Endothelial cell of umbilical vein (primary cell): Measurements from ENCODE around the gene NFATC2. TPM values are rescaled to one million over a fixed set of nuclear protein-coding genes. Genes with fewer than 3 reads are reported as not detected.

Source experiments
- BruUV-seq: library from RNA; stranded (reverse); fragments of 400-500 nt; replicated peaks from 2 replicates; lab custom pipeline; 2021; lab: Mats Ljungman, UMichigan
- CTCF ChIA-PET: fragments of 300-600, 350-600 bp; sonication (Branson Sonifier 250); formaldehyde crosslinking; loops from one replicate; lab custom pipeline; 2021; ENCODE audit warnings: antibody characterized with exemption, inconsistent platforms; lab: Charles Lee
- POLR2A ChIA-PET: fragments of 300-600, 350-600 bp; sonication (Branson Sonifier 250); formaldehyde crosslinking; loops from one replicate; lab custom pipeline; 2021; ENCODE audit warnings: antibody characterized with exemption, inconsistent platforms; lab: Charles Lee
- DNase-seq: peaks from one replicate; pipeline ENCODE4 v3.0.0-alpha.2; 2011; ENCODE audit warnings: low read depth, low spot score
- FAIRE-seq: peaks from 2 replicates; lab custom pipeline; 2011; peaks lifted over from hg19 to GRCh38; lab: Jason Lieb, UNC
- H2AFZ ChIP-seq: 2 replicates; pipeline ENCODE4 v1.6.0; 2012; ENCODE audit warnings: low read depth, low read length, control low read depth, inconsistent platforms
- H3K27ac ChIP-seq: 2 replicates; pipeline ENCODE4 v1.5.1; 2011; ENCODE audit warnings: low read depth, mild to moderate bottlenecking, control low read depth, low read length, moderate library complexity; ENCODE audit not compliant: insufficient read depth
- H3K27me3 ChIP-seq, 2 experiments: 2 replicates each; pipeline versions ENCODE4 v1.6.0 to v1.6.1; 2011; ENCODE audit warnings: low read length in 2 of 2, mixed read lengths in 1 of 2; ENCODE audit not compliant: control insufficient read depth in 2 of 2, insufficient read depth in 2 of 2
- H3K36me3 ChIP-seq, 2 experiments: 2 replicates in 1 of 2; 3 replicates in 1 of 2; pipeline ENCODE4 v1.5.1; 2011; ENCODE audit warnings: low read length in 2 of 2, mild to moderate bottlenecking in 1 of 2, moderate library complexity in 1 of 2; ENCODE audit not compliant: control insufficient read depth in 2 of 2, insufficient read depth in 2 of 2; ENCODE audit errors: extremely low read depth in 1 of 2
- H3K4me1 ChIP-seq: 3 replicates; pipeline ENCODE4 v1.5.1; 2011; ENCODE audit warnings: mild to moderate bottlenecking, low read length; ENCODE audit not compliant: control insufficient read depth, insufficient read depth; ENCODE audit errors: extremely low read depth
- H3K4me2 ChIP-seq: 2 replicates; pipeline ENCODE4 v1.6.1; 2011; ENCODE audit warnings: low read length, control low read depth, mixed read lengths; ENCODE audit not compliant: insufficient read depth
- H3K4me3 ChIP-seq, 3 experiments: fragments of 200-600 bp in 1 of 3; sonication (generic), shearing (Covaris generic) in 1 of 3; replicated peaks in 1 of 3; 2 replicates each; pipeline ENCODE4 v1.5.1; 2011 to 2016; ENCODE audit warnings: control low read depth in 3 of 3, low read length in 3 of 3, mild to moderate bottlenecking in 2 of 3, inconsistent platforms in 1 of 3, low read depth in 1 of 3, moderate library complexity in 1 of 3; ENCODE audit not compliant: insufficient read depth in 1 of 3
- H3K79me2 ChIP-seq: 2 replicates; pipeline ENCODE4 v1.6.0; 2012; ENCODE audit warnings: low read length, inconsistent platforms; ENCODE audit not compliant: control insufficient read depth, insufficient read depth
- H3K9ac ChIP-seq: replicated peaks from 2 replicates; pipeline ENCODE3; 2011; ENCODE audit warnings: low read length, control low read depth; ENCODE audit not compliant: insufficient read depth; ENCODE audit errors: extremely low read depth
- H3K9me1 ChIP-seq: replicated peaks from 3 replicates; pipeline ENCODE4 v1.6.0; 2011; ENCODE audit warnings: mild to moderate bottlenecking, low read length; ENCODE audit not compliant: control insufficient read depth, insufficient read depth; ENCODE audit errors: extremely low read depth
- H3K9me3 ChIP-seq: replicated peaks from 2 replicates; pipeline ENCODE4 v1.5.1; 2012; ENCODE audit warnings: low read length, inconsistent platforms; ENCODE audit not compliant: control insufficient read depth, insufficient read depth
- H4K20me1 ChIP-seq: replicated peaks from 2 replicates; pipeline ENCODE3; 2011; ENCODE audit warnings: mild to moderate bottlenecking, low read length; ENCODE audit not compliant: control insufficient read depth, insufficient read depth; ENCODE audit errors: extremely low read depth
- CTCF ChIP-seq, 2 donors: IDR thresholded peaks; 1 replicate in 1 of 2; 2 replicates in 1 of 2; pipeline ENCODE4 v1.5.1; 2011; ENCODE audit warnings: low read length in 2 of 2, mild to moderate bottlenecking in 2 of 2, moderate library complexity in 2 of 2, control low read depth in 1 of 2, inconsistent platforms in 1 of 2, low read depth in 1 of 2; ENCODE audit not compliant: insufficient read depth in 1 of 2; ENCODE audit errors: extremely low read depth in 1 of 2
- EZH2 ChIP-seq: IDR thresholded peaks from 2 replicates; pipeline ENCODE4 v1.6.1; 2012; ENCODE audit warnings: borderline replicate concordance, low read depth, mild to moderate bottlenecking, moderate library complexity, low read length, inconsistent platforms; ENCODE audit not compliant: severe bottlenecking
- FOS ChIP-seq: IDR thresholded peaks from 2 replicates; pipeline ENCODE4 v1.6.1; 2011; ENCODE audit warnings: mild to moderate bottlenecking, low read length, moderate library complexity, borderline replicate concordance; ENCODE audit not compliant: insufficient read depth
- GATA2 ChIP-seq: IDR thresholded peaks from 2 replicates; pipeline ENCODE4 v1.7.0; 2011; ENCODE audit warnings: low read depth, mild to moderate bottlenecking, moderate library complexity, mixed read lengths, low read length; ENCODE audit not compliant: insufficient read length, insufficient read depth
- JUN ChIP-seq: IDR thresholded peaks from 2 replicates; pipeline ENCODE4 v1.6.1; 2011; ENCODE audit warnings: borderline replicate concordance, low read depth; ENCODE audit not compliant: insufficient read length, insufficient read depth
- MAX ChIP-seq: IDR thresholded peaks from 2 replicates; pipeline ENCODE4 v1.6.1; 2011; ENCODE audit not compliant: insufficient read depth, insufficient read length
- MYC ChIP-seq: IDR thresholded peaks from one replicate; pipeline ENCODE4 v1.6.1; 2011; ENCODE audit warnings: mild to moderate bottlenecking, low read depth, low read length
- POLR2A ChIP-seq: IDR thresholded peaks from 2 replicates; pipeline ENCODE4 v1.6.1; 2012; ENCODE audit warnings: low read depth, mild to moderate bottlenecking, control low read depth, low read length
- POLR2AphosphoS5 ChIP-seq: IDR thresholded peaks from 2 replicates; pipeline ENCODE4 v1.6.1; 2012; ENCODE audit warnings: low read depth, mild to moderate bottlenecking, control low read depth, low read length, moderate library complexity; ENCODE audit not compliant: insufficient read depth
- dilution Hi-C: fragments of 300-500 bp; cut with MboI; formaldehyde crosslinking; loops from one replicate; pipeline ENCODE4 v1.15.0; 2019; ENCODE audit warnings: low sequenced_read_pairs; ENCODE audit not compliant: extremely low pct_ligation_motif_present
- intact Hi-C: fragments of 100-400 bp; cut with micrococcal nuclease; formaldehyde crosslinking; loops from one replicate; pipeline ENCODE4 v1.10.0; 2022
- polyA plus RNA-seq, 4 experiments: library from polyadenylated mRNA; depleted of rRNA in 3 of 4; stranded (reverse) in 3 of 4; unstranded in 1 of 4; fragments of >200 nt; gene quantifications; 2 replicates each; pipeline versions ENCODE4 v1.2.1 to v1.2.3, GENCODE V29; 2011 to 2012; ENCODE audit warnings: missing spikeins in 1 of 4
- total RNA-seq: library from RNA; stranded (reverse); gene quantifications from 2 replicates; pipeline ENCODE4 v1.2.3, GENCODE V29; 2021

NFATC2 gene
- total and polyA plus RNA-seq, 2 donors (not counting 3 experiments of a cell fraction or from before 2014, with no cell fraction given): 3.1 to 13.0 TPM

GRCh38 chr20:51492167-51493092, 50.1 kb downstream of the NFATC2 start:
- peak overlapping the region; percentile 81 for H3K27ac ChIP-seq
- ChIA-PET POLR2A (interaction anchor here (1.4 kb wide), 1 partner anchor 36 kb away, joined by 4 read pairs; no protein-coding TSS in a partner anchor), CTCF (interaction anchor here (0.9 to 1.8 kb wide), 9 partner anchors 9 to 107 kb away, joined by 3 to 12 read pairs (median 3); no protein-coding TSS in a partner anchor)
- peak overlapping the region; percentile 74 for H2AFZ ChIP-seq
- no peaks in the 10 kb centered on the region for H4K20me1 ChIP-seq
- H3K9me3 ChIP-seq: no peaks in the 10 kb centered on the region
- FAIRE-seq (peak; percentile 96), DNase-seq (peak; percentile 92)
- dilution Hi-C loops (no loop called here), intact Hi-C loops (loop anchor here (1.0 to 5.0 kb wide), 8 partner anchors 35 to 118 kb away; no protein-coding TSS in a partner anchor)
- H3K4me1 ChIP-seq: peaks cover 32% of the 10 kb centered on the region
- peak; percentile 33 for TF ChIP-seq MAX
- no peak for TF ChIP-seq EZH2
- peak; percentile 65 for TF ChIP-seq GATA2
- TF ChIP-seq MYC: no peak
- no peak for TF ChIP-seq POLR2A
- TF ChIP-seq POLR2AphosphoS5: peak; percentile 64
- no peak for TF ChIP-seq FOS
- TF ChIP-seq JUN: peak; percentile 2
- no peak for TF ChIP-seq CTCF (IDR thresholded peaks at IDR 0.05; ENCODE audit: extremely low read depth in 1 of 2, insufficient read depth in 1 of 2, low read depth in 1 of 2, low read length in 2 of 2)
- H3K27me3 ChIP-seq: no peaks in the 10 kb centered on the region
- BruUV-seq: no TSS peak
- no peaks in the 10 kb centered on the region for H3K36me3 ChIP-seq
- no peaks in the 10 kb centered on the region for H3K9me1 ChIP-seq
- no peaks in the 10 kb centered on the region for H3K79me2 ChIP-seq
- peak overlapping the region; percentile 72 for H3K9ac ChIP-seq
- H3K4me3 ChIP-seq: peak overlapping the region in 1 of 3 experiments; percentile 9
- peak overlapping the region; percentile 29 for H3K4me2 ChIP-seq
